Esophagus muscularis mucosa (tissue), 4 donors: Measurements from ENCODE around the gene MYO1F. TPM values are rescaled to one million over a fixed set of nuclear protein-coding genes. Genes with fewer than 3 reads are reported as not detected.

Experiments used
- DNase-seq: peaks from one replicate; pipeline ENCODE4 v3.0.0-alpha.2; 2017; ENCODE audit errors: extremely low spot score
- H3K27ac ChIP-seq, 4 donors: fragments of 200-600 bp; sonication (generic); replicated peaks in 1 of 4; 1 replicate in 3 of 4; 2 replicates in 1 of 4; pipeline ENCODE4 v1.5.1; 2016 to 2019; ENCODE audit warnings: mild to moderate bottlenecking in 1 of 4
- H3K27me3 ChIP-seq, 4 donors: fragments of 200-600 bp; sonication (generic); one replicate each; pipeline versions ENCODE4 v1.5.1 to v1.6.0; 2016 to 2019
- H3K36me3 ChIP-seq, 4 donors: fragments of 200-600 bp; sonication (generic); one replicate each; pipeline ENCODE4 v1.5.1; 2016 to 2019
- H3K4me1 ChIP-seq, 4 donors: fragments of 200-600 bp; sonication (generic); one replicate each; pipeline ENCODE4 v1.5.1; 2016 to 2019
- H3K4me3 ChIP-seq, 4 donors: fragments of 200-600 bp; sonication (generic); 1 replicate in 2 of 4; 2 replicates in 2 of 4; pipeline ENCODE4 v1.5.1; 2016 to 2019; ENCODE audit warnings: mild to moderate bottlenecking in 4 of 4, moderate library complexity in 1 of 4
- H3K9me3 ChIP-seq, 4 donors: fragments of 200-600 bp; sonication (generic); 1 replicate in 3 of 4; 2 replicates in 1 of 4; pipeline ENCODE4 v1.5.1; 2016 to 2019
- EP300 ChIP-seq: sonication (generic); formaldehyde crosslinking; IDR thresholded peaks from one replicate; pipeline ENCODE4 v1.6.1; 2017; ENCODE audit warnings: antibody characterized with exemption
- POLR2A ChIP-seq: fragments of 450-650 bp; IDR thresholded peaks from one replicate; pipeline ENCODE4 v1.6.1; 2017; ENCODE audit warnings: antibody characterized with exemption, moderate library complexity, mild to moderate bottlenecking, low read depth
- POLR2AphosphoS5 ChIP-seq, 2 donors: sonication (generic); formaldehyde crosslinking; IDR thresholded peaks; one replicate each; pipeline ENCODE4 v1.6.1; 2017; ENCODE audit warnings: antibody characterized with exemption in 2 of 2
- WGBS: methylation state at CpG from one replicate; pipeline ENCODE4 v1.1.5; 2018; 5-methylcytosine and 5-hydroxymethylcytosine counted together
- intact Hi-C: fragments of 100-400 bp; cut with DNase I; formaldehyde crosslinking; loops from one replicate; pipeline ENCODE4 v1.15.1; 2023
- total RNA-seq, 4 donors: library from RNA; depleted of rRNA; stranded (reverse); fragments of >200 nt; gene quantifications; one replicate each; pipeline versions ENCODE4 v1.1.0 to v1.2.1, GENCODE V29; 2016
- TF ChIP-seq, protein P1 (sequence below), 3 experiments: fragments of 200-600 bp in 2 of 3; fragments of 450-650 bp in 1 of 3; sonication (generic) in 2 of 3; IDR thresholded peaks; one replicate each; pipeline ENCODE4 v1.5.1; 2017 to 2019; ENCODE audit warnings: antibody characterized with exemption in 3 of 3, mild to moderate bottlenecking in 2 of 3, moderate library complexity in 1 of 3

MYO1F gene
- total RNA-seq, 4 donors from 2014 or later: 7.2 to 21.2 (median 13.3) TPM

DNA sequence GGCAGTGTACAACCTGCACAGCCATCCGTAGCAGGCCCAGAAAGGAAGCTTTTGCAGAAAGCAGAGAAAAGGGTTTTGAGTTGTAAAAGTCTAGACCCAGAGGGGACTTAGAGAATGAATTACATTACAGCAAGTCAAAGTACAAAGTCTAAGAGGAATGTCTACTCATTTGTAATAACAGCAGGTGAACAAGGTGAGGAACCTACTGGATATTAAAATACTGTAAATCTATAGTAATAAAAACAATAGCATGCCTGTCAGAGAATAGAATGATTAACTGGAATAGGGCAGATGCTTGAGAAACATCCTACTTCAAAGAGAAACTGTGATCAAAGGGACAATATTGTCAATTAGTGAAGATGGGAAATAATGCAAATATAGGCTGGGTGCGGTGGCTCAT lies 45.0 kb downstream of the MYO1F start:
- H3K9me3 ChIP-seq: no peaks in the 10 kb centered on the region
- H3K4me1 ChIP-seq: peaks cover 0 to 4% (median 0%) of the 10 kb centered on the region in 4 donors
- TF ChIP-seq, protein P1, sequence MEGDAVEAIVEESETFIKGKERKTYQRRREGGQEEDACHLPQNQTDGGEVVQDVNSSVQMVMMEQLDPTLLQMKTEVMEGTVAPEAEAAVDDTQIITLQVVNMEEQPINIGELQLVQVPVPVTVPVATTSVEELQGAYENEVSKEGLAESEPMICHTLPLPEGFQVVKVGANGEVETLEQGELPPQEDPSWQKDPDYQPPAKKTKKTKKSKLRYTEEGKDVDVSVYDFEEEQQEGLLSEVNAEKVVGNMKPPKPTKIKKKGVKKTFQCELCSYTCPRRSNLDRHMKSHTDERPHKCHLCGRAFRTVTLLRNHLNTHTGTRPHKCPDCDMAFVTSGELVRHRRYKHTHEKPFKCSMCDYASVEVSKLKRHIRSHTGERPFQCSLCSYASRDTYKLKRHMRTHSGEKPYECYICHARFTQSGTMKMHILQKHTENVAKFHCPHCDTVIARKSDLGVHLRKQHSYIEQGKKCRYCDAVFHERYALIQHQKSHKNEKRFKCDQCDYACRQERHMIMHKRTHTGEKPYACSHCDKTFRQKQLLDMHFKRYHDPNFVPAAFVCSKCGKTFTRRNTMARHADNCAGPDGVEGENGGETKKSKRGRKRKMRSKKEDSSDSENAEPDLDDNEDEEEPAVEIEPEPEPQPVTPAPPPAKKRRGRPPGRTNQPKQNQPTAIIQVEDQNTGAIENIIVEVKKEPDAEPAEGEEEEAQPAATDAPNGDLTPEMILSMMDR (IDR thresholded peaks at IDR 0.05): no peak
- TF ChIP-seq POLR2AphosphoS5 (IDR thresholded peaks at IDR 0.05) (no peak), POLR2A (no peak), EP300 (no peak)
- DNase-seq: no peak
- H3K36me3 ChIP-seq: peaks cover 0 to 18% (median 0%) of the 10 kb centered on the region in 4 donors
- no peak overlapping the region for H3K4me3 ChIP-seq
- 87% methylated on average over 2 of the region's 2 CpGs for WGBS
- no peaks in the 10 kb centered on the region for H3K27me3 ChIP-seq
- no peak overlapping the region for H3K27ac ChIP-seq
- intact Hi-C loops: no loop called here

DNA sequence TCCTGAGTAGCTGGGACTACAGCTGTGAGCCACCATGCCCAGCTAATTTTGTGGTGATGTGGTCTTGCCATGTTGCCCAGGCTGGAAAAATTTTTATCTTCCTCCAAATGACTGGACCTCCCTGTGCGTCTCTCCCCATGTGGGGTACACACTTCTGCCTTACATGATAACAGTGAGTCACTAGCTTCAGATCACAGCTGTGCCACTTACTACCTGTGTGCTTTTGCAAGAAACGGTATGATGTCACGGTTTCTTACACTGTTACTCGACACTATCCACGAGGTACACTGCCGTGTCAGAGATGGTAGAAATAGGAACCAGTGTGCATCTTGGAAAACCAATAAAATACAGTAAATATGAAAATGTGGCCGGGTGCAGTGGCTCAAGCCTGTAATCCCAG lies 45.8 kb downstream of the MYO1F start:
- no peak for DNase-seq
- H3K36me3 ChIP-seq: peaks cover 0 to 19% (median 0%) of the 10 kb centered on the region in 4 donors
- 82% methylated on average over 6 of the region's 7 CpGs for WGBS
- TF ChIP-seq POLR2A (no peak), POLR2AphosphoS5 (IDR thresholded peaks at IDR 0.05) (no peak), EP300 (no peak)
- TF ChIP-seq, protein P1 (IDR thresholded peaks at IDR 0.05): no peak
- H3K27ac ChIP-seq: no peak overlapping the region
- H3K9me3 ChIP-seq: no peaks in the 10 kb centered on the region
- intact Hi-C loops: no loop called here
- peaks cover 4 to 11% (median 7%) of the 10 kb centered on the region in 4 donors for H3K4me1 ChIP-seq
- H3K27me3 ChIP-seq: no peaks in the 10 kb centered on the region
- H3K4me3 ChIP-seq: no peak overlapping the region

DNA sequence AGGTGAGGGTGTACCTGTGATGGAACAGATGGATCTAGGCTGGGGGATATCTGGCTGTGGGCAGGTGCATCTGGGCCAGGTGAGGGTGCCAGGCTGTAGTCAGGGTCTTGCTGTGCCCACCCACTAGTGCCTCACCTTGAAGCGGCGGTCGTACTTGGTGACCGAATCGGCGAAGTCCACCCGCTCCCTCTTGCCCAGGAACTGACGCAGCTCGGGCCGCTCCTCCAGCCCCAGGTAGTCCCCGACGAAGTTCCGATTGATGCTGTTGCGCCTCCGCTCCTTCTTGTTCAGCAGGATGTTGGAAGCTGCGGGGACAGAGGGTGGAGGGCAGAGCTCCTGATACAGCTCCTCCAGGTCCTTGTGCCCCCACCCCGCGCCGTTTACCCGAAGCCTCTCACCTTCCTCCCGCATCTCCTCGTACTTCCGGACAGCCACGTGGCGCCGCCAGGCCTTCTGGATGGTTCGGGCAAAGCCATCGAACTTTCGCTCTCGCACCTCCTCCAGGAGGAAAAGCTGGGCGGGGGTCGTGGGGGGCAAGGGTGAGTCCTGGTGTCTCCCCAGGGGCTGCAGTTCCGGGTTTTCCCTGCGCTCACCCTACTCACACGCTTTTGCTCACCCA lies 47.1 kb downstream of the MYO1F start:
- DNase-seq: no peak

DNA sequence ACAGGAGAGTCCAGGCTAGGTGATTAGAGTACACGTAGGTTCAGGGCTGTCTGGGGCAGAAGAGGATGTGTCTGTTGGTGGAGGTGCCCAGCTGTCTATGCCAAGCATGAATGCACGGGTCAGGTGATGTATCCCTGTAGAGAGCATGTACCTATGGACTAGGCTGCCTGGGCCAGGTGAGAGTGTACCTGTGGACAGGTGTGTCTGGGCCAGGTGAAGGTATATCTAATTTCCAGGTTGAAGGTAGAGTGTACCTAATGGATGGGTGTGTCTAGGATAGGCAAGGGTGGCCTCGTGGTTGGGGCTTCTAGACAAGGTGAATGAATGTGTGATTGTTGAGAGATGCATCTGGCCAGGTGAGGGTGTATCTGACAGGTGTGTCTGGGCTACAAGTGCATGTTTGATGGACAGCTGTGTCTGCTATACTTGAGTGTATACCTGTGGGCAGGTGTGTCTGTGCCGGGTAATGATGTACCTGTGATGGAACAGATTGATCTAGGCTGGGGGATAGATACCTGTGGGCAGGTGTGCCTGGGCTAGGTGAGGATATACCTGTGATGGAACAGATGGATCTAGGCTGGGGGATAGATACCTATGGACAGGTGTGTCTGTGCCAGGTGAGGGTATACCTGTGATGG lies 47.8 kb downstream of the MYO1F start:
- H3K27me3 ChIP-seq: no peaks in the 10 kb centered on the region
- peaks cover 0 to 19% (median 0%) of the 10 kb centered on the region in 4 donors for H3K36me3 ChIP-seq
- no peak for DNase-seq
- TF ChIP-seq POLR2AphosphoS5 (IDR thresholded peaks at IDR 0.05) (no peak), POLR2A (no peak), EP300 (no peak)
- TF ChIP-seq, protein P1 (IDR thresholded peaks at IDR 0.05): no peak
- H3K4me3 ChIP-seq: no peak overlapping the region
- intact Hi-C loops: no loop called here
- H3K27ac ChIP-seq: no peak overlapping the region
- H3K4me1 ChIP-seq: peaks cover 4 to 20% (median 15%) of the 10 kb centered on the region in 4 donors
- WGBS: 97% methylated on average over 3 of the region's 4 CpGs
- H3K9me3 ChIP-seq: no peaks in the 10 kb centered on the region

More for the DNA sequence above, 47.1 kb downstream of the MYO1F start:
- Histone ChIP-seq H3K4me3 (no peak overlapping the region), H3K4me1 (peaks cover 4 to 14% (median 11%) of the 10 kb centered on the region in 4 donors), H3K36me3 (peaks cover 0 to 19% (median 0%) of the 10 kb centered on the region in 4 donors), H3K27ac (no peak overlapping the region), H3K27me3 (no peaks in the 10 kb centered on the region), H3K9me3 (no peaks in the 10 kb centered on the region)
- WGBS: 93% methylated on average over 21 of the region's 35 CpGs
- intact Hi-C loops: no loop called here
- no peak for TF ChIP-seq EP300
- no peak for TF ChIP-seq POLR2A
- TF ChIP-seq POLR2AphosphoS5 (IDR thresholded peaks at IDR 0.05): no peak
- TF ChIP-seq, protein P1 (IDR thresholded peaks at IDR 0.05): no peak
